Fibroblast of peridontal ligament (primary cell): Measurements from ENCODE around the gene CDC42BPB.

Source experiments
- DNase-seq: peaks from one replicate; pipeline ENCODE4 v3.0.0-alpha.2; 2010; ENCODE audit errors: extremely low read depth

Gene CDC42BPB

GRCh38 chr14:103016594-103016993 is 40.8 kb downstream of the CDC42BPB start:
- no peak for DNase-seq

- DNase-seq = no peak
These were observed 41.3 kb downstream of the CDC42BPB start for GRCh38 chr14:103016071-103016470.

- no peak for DNase-seq
These were observed 41.9 kb downstream of the CDC42BPB start for GRCh38 chr14:103015426-103015825.

DNA sequence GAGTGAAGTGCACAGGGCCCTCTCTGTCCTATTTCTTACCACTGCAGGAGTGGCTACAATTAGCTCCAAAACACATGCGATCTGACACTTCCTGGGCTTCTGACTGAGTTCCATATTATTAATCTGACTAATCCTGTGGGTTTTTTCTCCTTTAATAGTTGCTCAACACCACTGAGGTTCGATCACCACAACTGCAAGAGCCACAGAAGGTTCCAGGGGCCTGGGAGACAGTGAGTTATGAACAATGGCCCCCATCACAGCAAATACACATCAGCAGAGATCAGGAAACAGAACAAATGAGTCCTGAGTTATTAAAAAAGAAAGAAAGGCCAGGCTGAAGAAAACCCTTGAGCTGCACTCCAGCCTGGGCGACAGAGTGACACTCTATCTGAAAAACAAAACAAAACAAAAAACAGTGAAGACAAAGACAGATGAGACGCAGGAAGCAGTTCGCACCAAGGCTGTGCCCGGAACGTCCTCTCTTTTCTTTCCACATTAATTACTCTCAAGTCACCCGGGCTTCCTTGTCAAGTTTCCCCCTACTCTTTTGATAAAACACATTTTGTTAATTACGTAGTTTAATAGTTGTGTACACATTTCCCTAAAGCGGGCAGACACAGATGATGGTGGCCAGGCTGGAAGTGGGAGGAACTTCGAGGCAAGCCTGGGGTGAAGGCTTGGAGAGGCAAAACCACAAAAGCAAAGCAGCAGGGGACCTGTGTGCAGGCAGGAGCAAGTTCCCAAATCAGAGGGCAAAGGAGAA is 42.7 kb downstream of the CDC42BPB start:
- DNase-seq = no peak

GRCh38 chr14:103013028-103013427 is 44.3 kb downstream of the CDC42BPB start:
- no peak for DNase-seq

GRCh38 chr14:103009559-103009958 is 47.8 kb downstream of the CDC42BPB start:
- DNase-seq = no peak

DNA sequence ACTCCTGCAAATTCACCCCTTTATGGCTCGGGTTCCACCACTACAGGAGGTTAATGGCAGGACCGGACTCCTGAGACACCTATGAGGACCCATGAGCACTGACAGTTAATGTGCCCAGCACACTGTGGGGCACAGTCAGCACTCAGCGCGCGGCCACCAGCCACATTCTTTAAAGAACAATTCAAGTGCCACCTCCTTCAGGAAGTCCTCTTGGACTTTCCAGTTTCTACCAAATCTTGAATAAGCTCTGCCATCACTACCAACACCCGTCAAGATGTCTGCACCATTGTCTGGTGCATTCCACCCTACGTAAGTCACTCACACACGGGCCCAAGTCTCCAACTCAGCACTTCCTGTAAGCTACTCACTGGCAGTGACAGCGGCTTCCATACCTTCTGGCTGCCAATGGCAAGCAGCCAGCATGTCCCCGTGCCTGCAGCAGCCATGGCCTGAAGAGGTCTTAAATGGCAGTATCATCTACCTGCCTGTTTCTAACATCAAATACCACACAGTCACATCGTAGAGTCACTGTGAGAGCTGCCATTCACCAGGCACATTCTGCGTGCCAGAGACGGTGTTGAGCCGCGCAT is 48.5 kb downstream of the CDC42BPB start:
- no peak for DNase-seq

GRCh38 chr14:103008126-103008525 is 49.2 kb downstream of the CDC42BPB start:
- DNase-seq = no peak

DNA sequence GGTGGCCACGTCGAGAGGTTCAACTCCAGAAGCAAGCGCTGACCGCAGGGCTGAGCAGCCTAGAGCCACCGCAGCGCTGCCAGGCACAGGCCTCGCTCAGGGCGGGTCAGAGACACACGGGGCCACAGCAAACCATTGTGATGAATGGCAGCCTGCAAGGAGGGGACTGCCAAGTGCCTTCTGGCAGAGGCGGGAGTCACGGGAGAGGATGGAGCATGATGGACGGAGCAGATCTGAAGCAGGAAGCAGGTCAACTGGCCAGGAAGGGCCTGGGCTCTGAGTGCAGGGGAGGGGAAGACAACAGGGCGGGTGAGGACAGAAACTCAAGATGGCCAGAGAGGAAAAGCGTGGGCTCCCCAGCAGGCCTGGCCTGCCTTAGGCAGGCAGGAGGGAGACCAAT is 49.8 kb downstream of the CDC42BPB start:
- no peak for DNase-seq

DNA sequence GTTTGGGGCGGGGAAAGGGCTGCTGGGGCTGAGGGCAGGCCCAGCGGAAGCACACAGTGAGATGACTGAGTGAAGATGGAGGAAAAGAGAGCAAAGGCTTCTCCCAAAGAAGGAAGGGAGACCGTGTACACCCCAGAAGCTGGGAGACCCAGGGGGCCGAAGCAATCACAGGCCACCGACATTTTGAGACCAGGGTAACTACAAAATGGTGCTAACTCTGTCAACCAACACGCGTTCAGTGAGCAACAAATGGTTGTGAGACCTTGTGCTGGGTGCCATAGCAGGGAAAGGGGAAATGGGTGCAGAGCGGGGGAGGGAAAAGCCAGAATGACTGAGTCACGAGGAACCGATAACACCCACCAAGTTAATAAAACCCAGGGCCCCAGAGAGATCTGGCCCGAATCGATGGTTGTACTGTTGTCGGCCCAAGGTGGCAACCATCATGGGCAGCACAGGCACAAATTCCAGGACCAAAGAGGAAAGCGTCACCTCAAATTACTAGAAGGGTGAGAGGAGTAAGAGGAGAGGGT is 50.3 kb downstream of the CDC42BPB start:
- no peak for DNase-seq

DNA sequence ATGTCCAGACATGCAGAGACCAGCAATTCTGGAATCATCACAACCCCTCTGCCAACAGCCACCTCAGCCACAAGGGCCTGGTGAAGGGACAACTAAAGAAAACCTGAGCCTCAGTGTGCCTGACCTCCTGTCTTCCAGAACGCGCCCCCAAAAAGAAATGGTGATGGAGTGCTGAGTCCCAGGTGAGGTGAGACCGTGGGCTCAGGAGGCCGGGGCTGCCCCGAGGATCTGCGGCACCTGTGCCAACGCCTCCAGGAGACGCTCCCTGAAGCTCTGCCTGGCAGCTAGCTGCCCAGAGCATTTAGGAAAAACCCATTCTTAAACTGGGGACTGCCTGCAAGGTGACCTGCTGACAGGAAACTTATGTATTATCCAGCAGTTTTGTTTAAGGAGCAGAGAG is 51.2 kb downstream of the CDC42BPB start:
- DNase-seq = no peak

DNA sequence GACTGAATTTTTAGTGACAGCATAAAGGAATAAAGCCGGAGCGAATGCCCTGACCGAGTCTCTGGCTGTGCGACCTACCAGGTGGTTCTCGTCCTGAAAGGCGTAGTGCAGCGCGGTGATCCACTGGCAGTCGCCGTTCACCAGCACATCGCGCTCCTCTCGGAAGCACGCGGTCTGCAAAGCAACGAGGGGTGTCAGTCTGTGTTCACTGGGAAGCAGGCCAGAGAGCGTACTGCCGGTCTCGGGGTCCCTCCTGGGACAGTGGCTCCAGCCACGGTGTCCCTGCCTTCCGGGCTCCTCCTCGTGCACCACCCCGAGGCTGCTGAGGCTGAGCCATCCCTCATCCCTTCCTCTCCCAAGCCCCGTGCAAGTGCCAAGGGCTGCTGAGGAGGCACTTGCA is 53.5 kb downstream of the CDC42BPB start:
- no peak for DNase-seq

DNA sequence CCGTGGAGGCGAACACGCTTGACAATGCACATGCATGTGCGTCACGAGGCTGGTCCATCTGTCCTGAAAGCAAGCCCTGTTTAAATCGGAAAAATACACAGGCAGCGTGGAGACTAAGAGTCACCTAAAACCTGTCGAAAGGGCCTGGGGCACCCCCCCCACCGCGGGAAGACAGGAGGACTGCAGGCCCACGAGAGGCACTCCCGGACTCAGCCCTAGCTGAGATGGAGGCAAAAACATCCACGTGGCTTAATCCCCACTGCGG is 54.1 kb downstream of the CDC42BPB start:
- no peak for DNase-seq

DNA sequence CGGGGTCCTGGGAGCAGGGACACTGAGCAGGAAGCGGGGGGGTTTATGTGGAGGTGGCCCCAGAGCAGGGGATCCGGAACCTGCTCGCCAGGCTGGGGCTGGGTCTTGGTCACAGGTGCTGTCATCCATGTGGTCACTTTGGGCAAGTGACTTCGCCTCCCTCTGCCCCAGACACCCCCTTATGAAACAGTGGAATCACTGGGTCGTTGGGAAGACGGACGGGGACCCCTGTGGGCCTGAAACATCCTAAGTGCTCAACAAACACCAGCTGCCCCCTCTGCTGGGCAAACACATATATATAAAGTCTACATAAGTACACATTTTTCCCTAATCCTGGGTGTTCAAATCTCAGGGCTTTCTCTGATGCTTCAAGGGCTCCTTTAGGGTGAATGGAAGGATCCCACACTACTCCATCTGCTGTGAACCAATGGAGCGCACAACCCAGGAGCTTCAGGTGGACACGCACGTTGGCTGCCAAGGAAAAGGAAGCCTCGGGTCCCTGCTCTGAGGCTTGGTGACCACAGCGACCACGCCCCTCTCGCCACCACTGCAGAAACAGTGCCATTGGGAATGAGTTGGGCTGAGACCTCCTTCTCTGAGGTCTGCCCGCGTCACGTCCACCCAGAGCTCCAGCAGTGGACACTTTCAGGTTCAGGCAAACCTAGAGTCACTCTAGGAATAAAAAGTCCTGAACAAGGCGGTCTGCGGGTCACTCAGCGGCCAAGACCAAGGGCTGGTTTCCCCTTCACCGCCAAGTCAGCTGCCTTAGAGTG is 54.6 kb downstream of the CDC42BPB start:
- no peak for DNase-seq

DNA sequence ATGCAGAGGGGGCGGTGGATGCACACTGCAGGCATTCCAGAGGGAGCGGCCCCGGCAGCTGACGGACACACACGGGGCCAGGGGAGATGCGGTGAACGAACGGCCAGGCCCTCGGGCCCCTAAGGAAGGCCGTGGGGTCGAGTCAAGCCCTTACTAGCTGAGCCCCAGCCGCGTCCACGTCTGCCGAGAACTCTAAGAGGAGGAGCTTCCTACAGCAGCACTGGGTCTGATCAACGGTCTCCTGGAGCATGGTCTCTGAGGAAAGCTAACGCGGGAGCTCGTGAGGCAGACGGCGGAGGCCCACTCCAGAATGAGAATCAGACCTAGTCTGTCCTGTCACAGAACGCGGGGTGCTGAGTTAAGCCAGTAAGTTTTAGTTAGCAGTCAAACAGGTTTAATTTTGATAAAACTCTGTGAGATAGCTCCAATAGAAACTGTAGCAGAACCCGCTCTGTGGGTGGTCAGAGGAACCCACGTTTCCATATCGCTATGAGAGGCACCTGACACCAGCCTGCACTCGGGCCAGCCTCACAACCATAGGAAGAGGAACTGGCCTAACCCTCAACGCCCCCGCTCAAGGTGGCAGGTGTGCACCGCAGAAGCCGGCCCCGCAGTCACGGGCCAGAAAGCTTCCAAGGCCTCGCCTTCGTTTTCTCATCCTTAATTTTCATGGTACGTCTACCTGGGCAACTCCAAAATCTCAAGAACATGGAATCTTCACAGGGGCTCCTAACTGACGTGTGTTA is 55.5 kb downstream of the CDC42BPB start:
- DNase-seq = no peak

- no peak for DNase-seq
These were observed 56.1 kb downstream of the CDC42BPB start for GRCh38 chr14:103001226-103001625.

- DNase-seq = no peak
These were observed 56.9 kb downstream of the CDC42BPB start for GRCh38 chr14:103000291-103000921.

- DNase-seq = no peak
These were observed 58.0 kb downstream of the CDC42BPB start for GRCh38 chr14:102999227-102999895.

DNA sequence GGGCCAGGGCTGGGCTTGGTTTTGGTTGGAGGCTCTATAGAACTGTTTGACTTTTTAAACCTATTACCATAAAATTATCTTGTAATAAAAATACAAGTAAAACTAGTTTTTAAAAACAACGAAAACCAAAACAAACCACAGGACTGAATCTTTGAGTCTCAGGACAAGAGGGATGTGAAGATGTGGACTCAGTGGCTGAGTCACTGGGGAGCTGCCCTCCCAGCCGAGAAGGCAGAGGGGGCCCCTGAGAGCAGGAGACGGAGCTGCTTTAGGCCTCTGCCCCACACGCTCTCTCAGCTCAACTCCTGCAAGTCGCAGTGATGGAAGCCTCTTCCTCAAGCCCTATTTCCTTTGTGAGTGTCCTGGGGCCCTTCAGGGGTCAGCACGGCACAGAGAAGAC is 59.0 kb downstream of the CDC42BPB start:
- DNase-seq = no peak

- DNase-seq = no peak
These were observed 60.4 kb downstream of the CDC42BPB start for GRCh38 chr14:102996941-102997340.

- DNase-seq = no peak
These were observed 62.7 kb downstream of the CDC42BPB start for GRCh38 chr14:102994689-102995088.
